Stomach smooth muscle (tissue), 2 donors: Measurements from ENCODE around the gene PHLDA1.
"Not testable (repeated sequence)": the region's sequence is repeated elsewhere in the genome, so short reads cannot be mapped to it uniquely, and the experiment has no call there.

ENCODE experiments used
- H3K27ac ChIP-seq: one replicate; pipeline ENCODE4 v1.7.0; 2013; ENCODE audit warnings: mild to moderate bottlenecking, low read length, inconsistent platforms
- H3K27me3 ChIP-seq, 2 donors: one replicate each; pipeline ENCODE4 v1.7.0; 2013; ENCODE audit warnings: low read length in 2 of 2; ENCODE audit not compliant: insufficient read depth in 2 of 2, control insufficient read depth in 1 of 2
- H3K36me3 ChIP-seq, 2 donors: one replicate each; pipeline ENCODE4 v1.7.0; 2013; ENCODE audit warnings: low read length in 2 of 2; ENCODE audit not compliant: control insufficient read depth in 2 of 2, insufficient read depth in 2 of 2
- H3K4me1 ChIP-seq: one replicate; pipeline ENCODE4 v1.7.0; 2013; ENCODE audit warnings: low read length; ENCODE audit not compliant: control insufficient read depth, insufficient read depth
- H3K4me3 ChIP-seq, 2 donors: one replicate each; pipeline ENCODE4 v1.7.0; 2013; ENCODE audit warnings: low read length in 2 of 2
- H3K9ac ChIP-seq, 2 donors: one replicate each; pipeline ENCODE4 v1.7.0; 2013; ENCODE audit warnings: low read length in 2 of 2, mild to moderate bottlenecking in 1 of 2
- H3K9me3 ChIP-seq, 2 donors: one replicate each; pipeline ENCODE4 v1.7.0; 2013; ENCODE audit warnings: low read length in 2 of 2; ENCODE audit not compliant: control insufficient read depth in 2 of 2
- donor health status: healthy.
- donor health status: Pancreatic carcinoma.

The PHLDA1 gene

GRCh38 chr12:75997658-75998057 lies 33.9 kb downstream of the PHLDA1 start:
- H3K36me3 ChIP-seq: no peaks in the 10 kb centered on the region
- no peak overlapping the region for H3K9ac ChIP-seq
- H3K4me3 ChIP-seq: no peak overlapping the region
- no peak overlapping the region for H3K27ac ChIP-seq
- H3K27me3 ChIP-seq: no peaks in the 10 kb centered on the region
- no peaks in the 10 kb centered on the region for H3K9me3 ChIP-seq
- H3K4me1 ChIP-seq: no peaks in the 10 kb centered on the region

GRCh38 chr12:75996861-75997447 lies 34.6 kb downstream of the PHLDA1 start:
- H3K4me1 ChIP-seq: no peaks in the 10 kb centered on the region
- H3K9ac ChIP-seq: no peak overlapping the region
- H3K4me3 ChIP-seq: no peak overlapping the region
- no peaks in the 10 kb centered on the region for H3K36me3 ChIP-seq
- no peak overlapping the region for H3K27ac ChIP-seq
- H3K9me3 ChIP-seq: no peaks in the 10 kb centered on the region
- no peaks in the 10 kb centered on the region for H3K27me3 ChIP-seq

- no peaks in the 10 kb centered on the region for H3K4me1 ChIP-seq
- H3K9ac ChIP-seq: no peak overlapping the region
- no peak overlapping the region for H3K4me3 ChIP-seq
- H3K27ac ChIP-seq: no peak overlapping the region
- H3K27me3 ChIP-seq: no peaks in the 10 kb centered on the region
- no peaks in the 10 kb centered on the region for H3K9me3 ChIP-seq
- H3K36me3 ChIP-seq: no peaks in the 10 kb centered on the region
Observed at GRCh38 chr12:75995691-75996090, 35.9 kb downstream of the PHLDA1 start.

GRCh38 chr12:75994069-75994740 lies 37.4 kb downstream of the PHLDA1 start:
- no peaks in the 10 kb centered on the region for H3K36me3 ChIP-seq
- H3K27me3 ChIP-seq: no peaks in the 10 kb centered on the region
- H3K9ac ChIP-seq: no peak overlapping the region
- H3K4me3 ChIP-seq: no peak overlapping the region
- no peaks in the 10 kb centered on the region for H3K9me3 ChIP-seq
- H3K27ac ChIP-seq: no peak overlapping the region
- no peaks in the 10 kb centered on the region for H3K4me1 ChIP-seq

GRCh38 chr12:75991753-75992152 lies 39.8 kb downstream of the PHLDA1 start:
- H3K36me3 ChIP-seq: no peaks in the 10 kb centered on the region
- no peak overlapping the region for H3K27ac ChIP-seq
- H3K9ac ChIP-seq: no peak overlapping the region
- H3K9me3 ChIP-seq: no peaks in the 10 kb centered on the region
- H3K4me1 ChIP-seq: no peaks in the 10 kb centered on the region
- no peaks in the 10 kb centered on the region for H3K27me3 ChIP-seq
- no peak overlapping the region for H3K4me3 ChIP-seq

- Histone ChIP-seq H3K4me3 (no peak overlapping the region), H3K27ac (no peak overlapping the region), H3K36me3 (no peaks in the 10 kb centered on the region), H3K27me3 (no peaks in the 10 kb centered on the region), H3K4me1 (no peaks in the 10 kb centered on the region), H3K9me3 (no peaks in the 10 kb centered on the region), H3K9ac (no peak overlapping the region)
Observed at GRCh38 chr12:75990189-75990912, 41.2 kb downstream of the PHLDA1 start.

- H3K4me1 ChIP-seq, H3K36me3 ChIP-seq, H3K9ac ChIP-seq, H3K27ac ChIP-seq, H3K27me3 ChIP-seq, H3K9me3 ChIP-seq, H3K4me3 ChIP-seq: not testable (repeated sequence)
Observed at GRCh38 chr12:75987709-75988108, 43.9 kb downstream of the PHLDA1 start.

GRCh38 chr12:75986001-75986746 lies 45.4 kb downstream of the PHLDA1 start:
- H3K36me3 ChIP-seq: no peaks in the 10 kb centered on the region
- H3K27me3 ChIP-seq: no peaks in the 10 kb centered on the region
- no peaks in the 10 kb centered on the region for H3K9me3 ChIP-seq
- no peak overlapping the region for H3K27ac ChIP-seq
- H3K4me1 ChIP-seq: no peaks in the 10 kb centered on the region
- H3K9ac ChIP-seq: no peak overlapping the region
- H3K4me3 ChIP-seq: no peak overlapping the region

GRCh38 chr12:75985566-75985965 lies 46.0 kb downstream of the PHLDA1 start:
- H3K4me1 ChIP-seq: no peaks in the 10 kb centered on the region
- no peak overlapping the region for H3K9ac ChIP-seq
- no peak overlapping the region for H3K27ac ChIP-seq
- H3K36me3 ChIP-seq: no peaks in the 10 kb centered on the region
- H3K4me3 ChIP-seq: no peak overlapping the region
- H3K27me3 ChIP-seq: no peaks in the 10 kb centered on the region
- H3K9me3 ChIP-seq: no peaks in the 10 kb centered on the region

GRCh38 chr12:75984577-75985182 lies 46.9 kb downstream of the PHLDA1 start:
- Histone ChIP-seq H3K9me3 (no peaks in the 10 kb centered on the region), H3K36me3 (no peaks in the 10 kb centered on the region)

More at GRCh38 chr12:75984577-75985182, 46.9 kb downstream of the PHLDA1 start:
- Histone ChIP-seq H3K4me1 (no peaks in the 10 kb centered on the region), H3K27me3 (no peaks in the 10 kb centered on the region), H3K4me3 (no peak overlapping the region), H3K27ac (no peak overlapping the region), H3K9ac (no peak overlapping the region)
